SK-N-SH treated with all-trans-retinoic acid at 6 μM for 48 hours (cell line): ENCODE data around the gene PCBP3.

Source experiments
- ARNTL ChIP-seq: fragments of 450-650 bp; formaldehyde crosslinking; IDR thresholded peaks from 2 replicates; pipeline ENCODE4 v1.5.0; 2020; ENCODE audit warnings: low read depth, mild to moderate bottlenecking, moderate library complexity, borderline replicate concordance
- GLIS3 ChIP-seq: fragments of 250-450 bp; sonication (Bioruptor Pico); IDR thresholded peaks from 2 replicates; pipeline ENCODE4 v1.5.0; 2020; ENCODE audit warnings: mild to moderate bottlenecking, moderate library complexity
- RARB ChIP-seq: fragments of 250-450 bp; sonication (Bioruptor Pico); IDR thresholded peaks from 2 replicates; pipeline ENCODE4 v1.8.0; 2021; ENCODE audit warnings: mild to moderate bottlenecking, moderate library complexity
- SNAI2 ChIP-seq: fragments of 250-450 bp; sonication (Bioruptor Pico); IDR thresholded peaks from 2 replicates; pipeline ENCODE4 v1.5.0; 2020; ENCODE audit warnings: mild to moderate bottlenecking, moderate library complexity
- TCF4 ChIP-seq: fragments of 250-450 bp; sonication (Bioruptor Pico); IDR thresholded peaks from 2 replicates; pipeline ENCODE4 v1.8.0; 2021; ENCODE audit warnings: mild to moderate bottlenecking, moderate library complexity, borderline replicate concordance
- ZFP3 ChIP-seq: fragments of 250-450 bp; sonication (Bioruptor Pico); IDR thresholded peaks from 2 replicates; pipeline ENCODE4 v1.5.0; 2020; ENCODE audit warnings: mild to moderate bottlenecking, moderate library complexity
- ZFP30 ChIP-seq: fragments of 450-650 bp; formaldehyde crosslinking; IDR thresholded peaks from 2 replicates; pipeline ENCODE4 v1.5.0; 2022; ENCODE audit warnings: mild to moderate bottlenecking, moderate library complexity
- ZNF565 ChIP-seq: fragments of 450-650 bp; formaldehyde crosslinking; conservative IDR thresholded peaks from 2 replicates; pipeline ENCODE4 v1.5.0; 2020; ENCODE audit warnings: low read depth, mild to moderate bottlenecking, moderate library complexity
- ZNF8 ChIP-seq: fragments of 450-650 bp; formaldehyde crosslinking; IDR thresholded peaks from 2 replicates; pipeline ENCODE4 v1.5.0; 2020; ENCODE audit warnings: mild to moderate bottlenecking, moderate library complexity
- TF ChIP-seq, protein P1 (sequence below): fragments of 250-450 bp; sonication (Bioruptor Pico); IDR thresholded peaks from 2 replicates; pipeline ENCODE4 v1.5.1; 2021; ENCODE audit warnings: mild to moderate bottlenecking, moderate library complexity
- TF ChIP-seq, protein P2 (sequence below): fragments of 250-450 bp; sonication (Bioruptor Pico); IDR thresholded peaks from 2 replicates; pipeline ENCODE4 v1.5.0; 2020; ENCODE audit warnings: mild to moderate bottlenecking, moderate library complexity
- TF ChIP-seq, protein P3 (sequence below): fragments of 250-450 bp; sonication (Bioruptor Pico); IDR thresholded peaks from 2 replicates; pipeline ENCODE4 v1.8.0; 2020; ENCODE audit warnings: mild to moderate bottlenecking, moderate library complexity, borderline replicate concordance
- TF ChIP-seq, protein P4 (sequence below): fragments of 250-450 bp; sonication (Bioruptor Pico); IDR thresholded peaks from 2 replicates; pipeline ENCODE4 v1.5.1; 2020; ENCODE audit warnings: low read depth, mild to moderate bottlenecking, moderate library complexity

DNA sequence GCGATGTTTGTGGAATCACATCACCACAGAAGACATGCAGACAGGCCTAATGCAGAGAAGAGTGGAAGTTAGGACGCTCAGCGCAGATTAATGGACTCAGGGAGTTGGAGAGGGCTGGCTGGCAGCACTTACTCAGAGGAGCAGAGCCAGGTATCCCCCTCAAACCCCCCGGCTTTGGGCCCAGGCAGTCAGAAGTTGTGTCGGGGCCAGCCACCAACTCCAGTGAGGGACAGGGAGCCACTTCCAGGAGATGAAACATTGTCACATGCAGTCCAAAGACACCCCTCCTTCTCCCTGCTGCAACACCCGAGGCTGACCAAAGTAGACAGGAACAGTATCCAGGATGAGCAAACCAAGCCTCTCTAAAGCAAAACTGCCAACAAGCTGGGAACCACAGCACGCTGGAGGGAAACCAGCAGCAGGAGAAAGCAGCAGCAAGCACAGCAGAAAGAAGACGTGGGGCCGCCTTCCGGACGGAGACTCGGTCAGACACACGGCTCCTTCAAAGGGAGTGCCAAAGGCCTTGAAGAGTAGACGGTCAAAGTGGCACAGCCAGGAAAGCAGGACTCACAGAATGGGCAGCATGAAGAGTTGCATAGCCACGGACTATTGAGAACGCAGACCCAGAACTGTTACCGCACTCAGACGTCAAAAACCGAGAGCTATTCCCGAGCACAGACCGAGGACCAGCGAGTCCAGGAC, 149.3 kb downstream of the PCBP3 start:
- TF ChIP-seq ARNTL (CRISPR knock-in tag): no peak
- TF ChIP-seq RARB (CRISPR knock-in tag): no peak
- TF ChIP-seq SNAI2 (CRISPR knock-in tag): no peak
- TF ChIP-seq ZFP30 (CRISPR knock-in tag): no peak
- no peak for TF ChIP-seq ZFP3 (CRISPR knock-in tag)
- TF ChIP-seq, protein P1, sequence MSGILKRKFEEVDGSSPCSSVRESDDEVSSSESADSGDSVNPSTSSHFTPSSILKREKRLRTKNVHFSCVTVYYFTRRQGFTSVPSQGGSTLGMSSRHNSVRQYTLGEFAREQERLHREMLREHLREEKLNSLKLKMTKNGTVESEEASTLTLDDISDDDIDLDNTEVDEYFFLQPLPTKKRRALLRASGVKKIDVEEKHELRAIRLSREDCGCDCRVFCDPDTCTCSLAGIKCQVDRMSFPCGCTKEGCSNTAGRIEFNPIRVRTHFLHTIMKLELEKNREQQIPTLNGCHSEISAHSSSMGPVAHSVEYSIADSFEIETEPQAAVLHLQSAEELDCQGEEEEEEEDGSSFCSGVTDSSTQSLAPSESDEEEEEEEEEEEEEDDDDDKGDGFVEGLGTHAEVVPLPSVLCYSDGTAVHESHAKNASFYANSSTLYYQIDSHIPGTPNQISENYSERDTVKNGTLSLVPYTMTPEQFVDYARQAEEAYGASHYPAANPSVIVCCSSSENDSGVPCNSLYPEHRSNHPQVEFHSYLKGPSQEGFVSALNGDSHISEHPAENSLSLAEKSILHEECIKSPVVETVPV (CRISPR knock-in tag): no peak
- no peak for TF ChIP-seq ZNF8 (CRISPR knock-in tag)
- TF ChIP-seq, protein P2, sequence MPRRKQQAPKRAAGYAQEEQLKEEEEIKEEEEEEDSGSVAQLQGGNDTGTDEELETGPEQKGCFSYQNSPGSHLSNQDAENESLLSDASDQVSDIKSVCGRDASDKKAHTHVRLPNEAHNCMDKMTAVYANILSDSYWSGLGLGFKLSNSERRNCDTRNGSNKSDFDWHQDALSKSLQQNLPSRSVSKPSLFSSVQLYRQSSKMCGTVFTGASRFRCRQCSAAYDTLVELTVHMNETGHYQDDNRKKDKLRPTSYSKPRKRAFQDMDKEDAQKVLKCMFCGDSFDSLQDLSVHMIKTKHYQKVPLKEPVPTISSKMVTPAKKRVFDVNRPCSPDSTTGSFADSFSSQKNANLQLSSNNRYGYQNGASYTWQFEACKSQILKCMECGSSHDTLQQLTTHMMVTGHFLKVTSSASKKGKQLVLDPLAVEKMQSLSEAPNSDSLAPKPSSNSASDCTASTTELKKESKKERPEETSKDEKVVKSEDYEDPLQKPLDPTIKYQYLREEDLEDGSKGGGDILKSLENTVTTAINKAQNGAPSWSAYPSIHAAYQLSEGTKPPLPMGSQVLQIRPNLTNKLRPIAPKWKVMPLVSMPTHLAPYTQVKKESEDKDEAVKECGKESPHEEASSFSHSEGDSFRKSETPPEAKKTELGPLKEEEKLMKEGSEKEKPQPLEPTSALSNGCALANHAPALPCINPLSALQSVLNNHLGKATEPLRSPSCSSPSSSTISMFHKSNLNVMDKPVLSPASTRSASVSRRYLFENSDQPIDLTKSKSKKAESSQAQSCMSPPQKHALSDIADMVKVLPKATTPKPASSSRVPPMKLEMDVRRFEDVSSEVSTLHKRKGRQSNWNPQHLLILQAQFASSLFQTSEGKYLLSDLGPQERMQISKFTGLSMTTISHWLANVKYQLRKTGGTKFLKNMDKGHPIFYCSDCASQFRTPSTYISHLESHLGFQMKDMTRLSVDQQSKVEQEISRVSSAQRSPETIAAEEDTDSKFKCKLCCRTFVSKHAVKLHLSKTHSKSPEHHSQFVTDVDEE: no peak
- TF ChIP-seq ZNF565 (CRISPR knock-in tag): no peak
- no peak for TF ChIP-seq GLIS3 (CRISPR knock-in tag)
- TF ChIP-seq, protein P3, sequence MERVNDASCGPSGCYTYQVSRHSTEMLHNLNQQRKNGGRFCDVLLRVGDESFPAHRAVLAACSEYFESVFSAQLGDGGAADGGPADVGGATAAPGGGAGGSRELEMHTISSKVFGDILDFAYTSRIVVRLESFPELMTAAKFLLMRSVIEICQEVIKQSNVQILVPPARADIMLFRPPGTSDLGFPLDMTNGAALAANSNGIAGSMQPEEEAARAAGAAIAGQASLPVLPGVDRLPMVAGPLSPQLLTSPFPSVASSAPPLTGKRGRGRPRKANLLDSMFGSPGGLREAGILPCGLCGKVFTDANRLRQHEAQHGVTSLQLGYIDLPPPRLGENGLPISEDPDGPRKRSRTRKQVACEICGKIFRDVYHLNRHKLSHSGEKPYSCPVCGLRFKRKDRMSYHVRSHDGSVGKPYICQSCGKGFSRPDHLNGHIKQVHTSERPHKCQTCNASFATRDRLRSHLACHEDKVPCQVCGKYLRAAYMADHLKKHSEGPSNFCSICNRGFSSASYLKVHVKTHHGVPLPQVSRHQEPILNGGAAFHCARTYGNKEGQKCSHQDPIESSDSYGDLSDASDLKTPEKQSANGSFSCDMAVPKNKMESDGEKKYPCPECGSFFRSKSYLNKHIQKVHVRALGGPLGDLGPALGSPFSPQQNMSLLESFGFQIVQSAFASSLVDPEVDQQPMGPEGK (CRISPR knock-in tag): no peak
- TF ChIP-seq, protein P4, sequence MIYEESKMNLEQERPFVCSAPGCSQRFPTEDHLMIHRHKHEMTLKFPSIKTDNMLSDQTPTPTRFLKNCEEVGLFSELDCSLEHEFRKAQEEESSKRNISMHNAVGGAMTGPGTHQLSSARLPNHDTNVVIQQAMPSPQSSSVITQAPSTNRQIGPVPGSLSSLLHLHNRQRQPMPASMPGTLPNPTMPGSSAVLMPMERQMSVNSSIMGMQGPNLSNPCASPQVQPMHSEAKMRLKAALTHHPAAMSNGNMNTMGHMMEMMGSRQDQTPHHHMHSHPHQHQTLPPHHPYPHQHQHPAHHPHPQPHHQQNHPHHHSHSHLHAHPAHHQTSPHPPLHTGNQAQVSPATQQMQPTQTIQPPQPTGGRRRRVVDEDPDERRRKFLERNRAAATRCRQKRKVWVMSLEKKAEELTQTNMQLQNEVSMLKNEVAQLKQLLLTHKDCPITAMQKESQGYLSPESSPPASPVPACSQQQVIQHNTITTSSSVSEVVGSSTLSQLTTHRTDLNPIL (CRISPR knock-in tag): no peak
- no peak for TF ChIP-seq TCF4 (CRISPR knock-in tag)
